ENCODE results near the gene ARSA.

The ARSA gene

DNA sequence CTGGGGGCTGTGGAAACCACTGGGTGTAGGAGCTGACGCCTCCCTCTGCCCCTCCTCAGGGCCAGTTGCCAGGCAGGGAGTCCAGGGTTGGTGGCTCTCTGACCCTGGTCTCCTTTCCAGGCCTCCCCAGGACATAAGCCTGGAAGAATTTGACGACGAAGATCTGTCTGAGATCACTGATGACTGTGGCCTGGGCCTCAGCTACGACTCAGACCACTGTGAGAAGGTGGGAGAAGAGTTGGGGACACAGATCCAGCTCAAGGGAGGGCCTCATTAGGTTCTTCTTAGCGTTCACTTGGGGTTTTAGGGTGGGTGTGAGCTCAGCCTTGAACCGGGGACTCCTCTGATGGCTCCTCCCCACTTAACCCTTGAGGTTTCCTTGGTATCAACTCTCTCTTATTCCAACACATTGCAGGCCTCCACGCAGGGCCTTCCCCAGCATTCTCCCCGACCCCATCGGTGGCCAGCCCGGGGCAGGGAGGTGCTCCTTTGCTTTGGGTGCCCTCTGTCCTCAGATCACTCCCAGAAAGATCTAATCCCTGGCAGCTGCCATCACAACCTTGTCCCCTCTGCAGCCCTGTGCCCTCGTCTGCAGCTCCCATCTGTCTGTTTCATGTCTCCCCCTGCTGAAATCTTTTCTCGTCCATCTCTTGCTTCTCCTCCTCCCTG is 26.1 kb downstream of the ARSA start:
- DNase-seq = no peak

DNA sequence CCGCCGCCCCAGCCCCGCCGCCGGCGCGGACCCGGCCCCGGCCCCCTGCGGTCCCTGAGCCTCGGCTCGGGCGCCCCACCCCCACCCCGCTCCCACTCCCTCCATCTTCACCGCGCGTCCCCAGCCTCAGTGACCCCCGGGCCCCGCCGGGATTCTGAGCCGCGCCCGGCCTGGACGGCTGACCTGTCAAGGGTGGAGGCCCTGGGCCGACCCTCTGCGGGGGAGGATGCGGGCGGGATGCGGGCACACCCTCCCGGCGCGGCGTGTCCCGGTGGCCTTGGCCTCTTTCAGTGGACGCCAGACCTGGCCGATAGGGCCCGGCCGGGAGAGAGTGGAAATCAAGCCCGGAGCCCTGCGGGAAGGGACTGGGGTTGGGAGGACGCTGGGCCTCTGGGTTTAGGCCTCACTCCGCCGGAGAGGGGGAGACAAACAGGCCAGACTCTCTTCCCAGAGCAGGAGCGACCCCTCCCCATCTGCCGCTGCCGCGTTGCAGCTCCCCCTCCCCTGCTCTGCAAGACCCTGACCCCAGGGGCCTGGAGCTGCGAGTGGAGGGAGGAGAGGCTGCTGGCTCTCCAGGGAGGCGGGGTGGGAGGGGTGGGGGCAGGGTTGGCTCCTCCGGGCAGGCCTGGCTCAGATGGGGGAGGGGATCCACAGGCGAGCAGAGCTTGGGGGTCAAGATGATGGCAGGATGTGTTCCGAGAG is 26.8 kb downstream of the ARSA start:
- no peak for DNase-seq

DNA sequence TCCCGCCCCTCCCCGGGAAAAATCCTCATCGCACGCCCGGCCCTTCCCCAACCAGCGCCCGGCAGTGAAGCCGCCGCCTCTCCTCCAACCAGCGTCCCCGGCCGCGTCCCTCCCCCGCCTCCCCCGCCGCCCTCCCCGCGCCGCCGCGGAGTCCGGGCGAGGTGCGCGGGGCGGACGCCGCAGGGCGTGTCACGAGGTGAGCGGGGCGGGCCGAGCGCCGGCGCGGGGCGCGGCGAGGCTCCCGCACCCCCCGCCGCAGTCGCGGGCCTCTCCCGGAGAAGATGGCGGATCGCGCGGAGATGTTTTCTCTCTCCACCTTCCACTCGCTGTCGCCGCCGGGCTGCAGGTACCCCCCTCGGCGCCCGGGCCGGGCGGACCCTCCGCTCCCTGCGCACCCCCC is 27.4 kb downstream of the ARSA start, which contains the start of gene MAPK8IP2:
Gene MAPK8IP2, plus strand, starts transcription at position 256 of the 400 bp plus-strand sequence. Its CDS starts 26 bp downstream, at position 282.
- peak; percentile 60 for DNase-seq

DNA sequence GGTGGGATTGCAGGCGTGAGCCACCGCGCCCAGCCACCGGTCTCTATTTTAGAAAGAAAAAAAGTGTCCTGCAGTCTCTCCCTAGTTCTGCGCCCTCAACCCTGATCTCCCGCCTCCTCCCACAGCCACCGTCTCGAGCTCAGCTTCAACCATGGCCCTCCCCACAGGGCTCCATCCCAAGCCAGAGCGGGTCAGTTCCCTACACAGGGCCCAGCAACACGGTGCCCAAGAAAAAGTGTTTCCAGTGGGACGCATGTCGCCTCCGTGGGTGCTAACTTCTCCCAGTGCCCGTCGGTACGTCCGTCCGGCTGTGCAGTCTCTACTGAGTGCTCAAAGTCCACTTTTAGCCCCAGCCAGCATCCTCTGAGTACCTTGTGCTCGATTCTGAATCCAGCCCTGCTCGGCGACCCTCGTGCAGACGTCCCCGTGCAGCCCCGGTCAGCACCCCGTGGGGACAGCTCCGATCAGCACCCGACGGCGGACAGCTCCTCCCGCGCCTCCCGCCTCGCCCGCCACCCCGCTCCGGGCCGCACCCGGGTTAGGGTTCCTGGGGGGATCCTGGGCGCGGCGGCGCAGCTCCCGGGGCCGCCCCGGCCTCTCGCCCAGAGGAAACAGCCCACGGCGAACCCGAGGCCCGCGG is 28.0 kb downstream of the ARSA start:
- DNase-seq = no peak

DNA sequence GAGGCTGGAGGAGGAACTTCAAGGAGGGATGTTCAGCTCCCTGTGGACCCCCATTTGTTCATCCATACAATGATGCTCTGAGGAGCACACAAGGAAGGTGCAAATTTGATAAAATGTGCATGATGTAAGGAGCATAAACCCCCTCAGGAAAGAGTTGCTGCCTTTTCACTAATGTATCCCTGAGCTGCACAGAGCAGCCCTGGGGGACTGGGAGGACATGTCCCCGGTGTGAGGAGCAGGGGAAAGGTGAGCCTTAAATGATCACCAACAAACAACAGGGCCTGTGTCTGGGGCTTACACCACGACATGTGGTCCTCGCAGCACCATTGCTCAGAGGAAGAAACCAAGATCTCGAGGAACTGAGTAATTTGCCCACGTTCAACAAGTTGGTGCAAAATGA is 30.9 kb downstream of the ARSA start:
- DNase-seq = no peak

DNA sequence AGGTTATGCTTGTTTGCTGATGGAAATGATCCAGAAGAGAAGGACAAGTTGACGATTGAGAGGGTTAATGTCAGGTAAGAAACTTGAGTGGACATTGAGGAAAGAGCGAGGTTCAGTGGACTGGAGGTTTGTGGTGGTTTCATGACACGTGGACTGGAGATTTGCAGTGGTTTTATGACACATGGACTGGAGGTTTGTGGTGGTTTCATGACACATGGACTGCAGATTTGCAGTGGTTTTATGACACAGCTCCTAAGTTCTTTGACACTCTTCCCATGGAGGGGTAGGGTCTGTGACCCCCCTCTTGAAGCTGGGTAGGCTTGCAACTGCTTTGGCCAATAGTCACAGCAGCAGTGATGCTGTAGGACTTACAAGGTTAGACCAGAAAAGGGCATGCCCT is 32.8 kb downstream of the ARSA start:
- no peak for DNase-seq

DNA sequence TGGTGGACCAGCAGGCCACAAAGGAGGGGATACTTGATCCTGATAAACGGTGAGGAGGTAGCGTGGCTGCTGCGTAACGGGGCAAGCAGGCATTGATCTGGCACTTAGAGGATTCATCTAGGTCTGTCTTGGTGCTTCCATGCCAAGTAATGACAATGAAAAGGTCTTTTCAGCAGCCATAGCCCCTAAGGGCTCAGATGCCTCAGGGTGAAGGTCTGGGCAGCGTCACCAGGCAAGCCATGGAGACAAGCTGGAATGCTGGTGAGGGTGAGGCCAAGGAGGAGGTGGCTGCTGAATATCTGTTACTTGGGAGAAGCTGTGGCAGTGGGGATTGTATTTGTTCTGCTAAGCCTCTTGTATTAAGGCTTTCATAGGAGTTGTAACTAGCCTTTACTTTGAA is 40.5 kb downstream of the ARSA start:
- DNase-seq = no peak

DNA sequence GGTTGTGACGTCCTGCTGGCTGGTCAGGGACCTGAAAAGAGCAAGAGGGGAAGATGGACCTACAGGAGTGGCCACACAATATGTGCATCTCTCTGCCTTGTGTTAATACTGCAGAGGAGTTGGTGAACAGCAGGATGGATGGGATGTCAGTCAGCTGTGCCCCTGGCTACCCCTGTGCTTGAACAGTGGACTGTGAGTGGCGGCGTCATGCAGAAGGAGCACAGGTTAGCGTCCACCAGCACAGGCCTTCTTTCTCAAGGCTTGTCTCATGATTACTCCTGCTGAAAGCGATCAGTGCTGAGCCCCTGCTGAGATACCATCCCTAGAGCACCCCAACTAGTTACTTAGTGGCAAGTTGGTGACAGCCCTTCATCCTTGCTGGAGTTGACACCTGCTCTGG is 41.5 kb downstream of the ARSA start:
- DNase-seq = no peak

DNA sequence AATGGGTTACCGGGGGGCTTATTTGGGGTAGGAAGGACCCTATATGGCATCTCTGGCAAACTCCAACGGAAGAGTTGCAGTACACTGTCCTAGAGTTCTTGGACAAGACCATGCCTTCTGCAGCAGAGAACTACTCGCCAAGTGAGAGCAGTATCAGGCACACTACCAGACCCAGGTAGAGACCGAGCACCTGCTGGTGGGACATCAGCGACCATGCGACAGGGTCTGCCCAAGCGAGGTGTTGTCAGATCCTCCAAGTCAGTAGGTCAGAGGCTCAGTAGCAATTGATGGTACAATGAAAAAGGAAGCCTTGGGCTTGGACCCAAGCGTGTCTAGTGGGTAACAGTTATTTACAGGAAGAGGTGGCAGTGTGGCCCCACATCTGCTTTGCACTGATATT is 42.2 kb downstream of the ARSA start:
- no peak for DNase-seq

DNA sequence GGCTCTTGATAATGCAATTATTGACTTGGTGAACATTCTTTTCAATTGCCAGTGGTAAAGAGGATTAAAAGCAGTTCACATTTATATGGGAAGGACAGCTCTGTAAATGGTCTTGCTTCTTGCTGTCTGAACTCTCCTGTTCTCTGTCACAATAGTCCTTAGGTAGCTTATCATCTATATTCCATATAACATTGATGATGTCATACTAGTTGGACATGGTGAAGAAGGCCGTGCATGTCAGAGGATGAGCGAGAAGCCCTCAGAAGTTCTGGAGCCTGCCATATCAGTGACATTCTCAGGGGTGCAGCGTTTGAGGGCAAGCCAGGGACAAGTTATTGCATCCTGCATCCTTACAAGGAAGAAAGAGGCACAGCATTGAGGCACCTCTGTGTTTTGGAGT is 42.7 kb downstream of the ARSA start:
- DNase-seq = no peak

DNA sequence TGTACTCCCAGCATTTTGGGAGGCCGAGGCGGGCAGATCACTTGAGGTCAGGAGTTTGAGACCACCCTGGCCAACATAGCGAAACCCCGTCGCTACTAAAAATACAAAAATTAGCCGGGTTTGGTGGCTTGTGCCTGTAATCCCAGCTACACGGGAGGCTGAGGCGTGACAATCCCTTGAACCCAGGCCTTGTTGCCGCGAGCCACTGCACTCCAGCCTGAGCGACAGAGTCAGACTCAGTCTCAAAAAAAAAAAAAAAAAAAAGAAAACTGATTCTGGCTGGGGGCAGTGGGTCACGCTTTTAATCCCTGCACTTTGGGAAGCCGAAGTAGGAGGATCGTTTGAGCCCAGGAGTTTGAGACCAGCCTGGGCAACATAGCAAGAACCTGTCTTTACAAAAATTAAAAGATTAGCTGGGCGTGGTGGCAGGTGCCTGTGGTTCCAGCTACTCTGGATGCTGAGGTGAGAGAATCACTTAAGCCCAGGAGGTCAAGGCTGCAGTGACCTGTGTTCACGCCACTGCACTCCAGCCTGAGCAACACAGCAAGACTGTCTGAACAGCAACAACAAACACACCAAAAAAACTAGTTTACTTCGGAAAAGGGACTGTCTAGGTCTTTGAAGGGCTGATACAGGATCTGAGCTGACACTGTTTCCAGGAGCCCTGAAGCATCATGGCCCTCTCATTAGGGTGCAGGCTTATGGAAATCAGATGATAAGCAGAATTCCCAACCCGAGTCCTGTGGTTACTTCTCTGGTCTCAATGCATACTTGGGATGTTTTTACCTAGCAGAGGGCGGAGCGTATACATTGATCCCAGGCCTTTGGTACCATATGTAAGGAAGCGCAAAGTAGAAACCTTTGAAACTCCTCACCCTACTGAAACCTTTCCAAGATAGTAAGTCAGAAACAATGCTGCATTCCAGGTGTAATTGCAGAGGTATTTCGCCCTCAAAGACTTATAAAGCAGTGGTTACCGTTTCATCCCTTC is 43.6 kb downstream of the ARSA start:
- no peak for DNase-seq

DNA sequence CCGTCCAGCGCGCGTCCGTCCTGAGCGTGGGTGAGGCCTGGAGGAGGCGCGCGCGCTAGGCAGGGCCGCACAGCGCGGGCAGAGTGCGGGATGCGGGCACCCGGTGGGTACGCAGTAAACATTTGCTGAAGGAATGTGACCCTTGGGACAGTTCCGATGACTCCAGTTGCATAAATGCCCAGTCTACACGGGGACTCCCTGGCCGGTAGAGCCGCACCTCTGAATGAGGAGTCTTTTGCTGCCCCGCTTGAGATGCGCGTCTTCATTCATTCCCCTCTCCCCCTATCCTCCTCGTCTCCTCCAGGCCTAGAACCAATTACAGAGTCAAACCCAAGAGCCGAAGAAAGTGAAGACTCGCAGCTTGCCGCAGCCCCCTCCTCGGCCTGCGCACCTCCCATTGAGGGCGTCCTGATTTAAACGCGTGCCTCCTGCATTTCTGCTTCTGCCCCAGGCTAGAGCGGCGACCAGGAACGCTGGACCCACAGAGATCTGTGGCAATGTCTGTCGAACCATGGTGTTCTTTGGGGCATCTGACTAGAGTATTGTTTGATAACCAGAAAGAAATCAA is 44.6 kb downstream of the ARSA start:
- DNase-seq = no peak

DNA sequence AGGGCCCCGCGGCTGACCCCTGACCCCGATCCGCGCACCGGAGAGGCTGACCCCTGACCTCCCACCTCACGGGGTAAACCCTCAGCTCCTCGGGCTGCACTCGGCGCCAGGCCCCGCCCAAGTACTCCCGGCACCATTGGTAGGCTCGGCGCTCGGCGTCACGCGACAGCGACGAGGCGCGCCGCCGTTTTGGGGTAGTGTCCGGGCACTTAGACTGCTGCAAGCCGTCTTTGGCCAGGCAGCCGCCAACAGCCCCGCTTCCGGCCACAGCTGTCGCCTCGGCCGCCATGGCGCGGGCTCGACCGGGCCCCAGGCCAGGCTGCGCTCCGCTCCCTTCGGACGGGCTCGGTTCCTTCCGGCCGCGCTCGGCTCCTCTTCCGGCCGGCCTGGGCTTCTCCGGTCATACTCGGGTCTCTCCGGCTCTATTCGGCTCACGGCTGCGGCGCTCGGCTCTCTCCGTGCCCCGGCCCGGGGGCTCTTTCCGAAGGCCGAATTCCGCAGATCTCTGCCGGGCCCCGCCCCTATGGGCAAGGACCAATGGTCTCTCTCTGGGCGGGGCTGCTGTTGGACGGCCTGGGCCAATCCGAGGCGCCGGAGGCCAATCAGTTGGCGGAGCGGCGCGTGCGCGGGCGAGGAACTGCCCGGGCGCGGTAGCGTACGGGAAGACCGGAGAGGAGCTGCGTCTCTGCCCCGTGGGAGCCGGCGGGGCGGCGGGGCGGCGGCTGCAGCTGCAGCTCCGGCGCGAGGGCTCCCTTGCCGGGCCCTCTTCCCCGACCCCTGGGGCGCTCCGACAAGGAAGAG is 45.3 kb downstream of the ARSA start, which contains the start of gene CHKB:
Gene CHKB, minus strand, starts transcription at position 357 of the 801 bp plus-strand sequence. Its CDS starts 68 bp downstream, at position 289.
- peak; percentile 95 for DNase-seq

DNA sequence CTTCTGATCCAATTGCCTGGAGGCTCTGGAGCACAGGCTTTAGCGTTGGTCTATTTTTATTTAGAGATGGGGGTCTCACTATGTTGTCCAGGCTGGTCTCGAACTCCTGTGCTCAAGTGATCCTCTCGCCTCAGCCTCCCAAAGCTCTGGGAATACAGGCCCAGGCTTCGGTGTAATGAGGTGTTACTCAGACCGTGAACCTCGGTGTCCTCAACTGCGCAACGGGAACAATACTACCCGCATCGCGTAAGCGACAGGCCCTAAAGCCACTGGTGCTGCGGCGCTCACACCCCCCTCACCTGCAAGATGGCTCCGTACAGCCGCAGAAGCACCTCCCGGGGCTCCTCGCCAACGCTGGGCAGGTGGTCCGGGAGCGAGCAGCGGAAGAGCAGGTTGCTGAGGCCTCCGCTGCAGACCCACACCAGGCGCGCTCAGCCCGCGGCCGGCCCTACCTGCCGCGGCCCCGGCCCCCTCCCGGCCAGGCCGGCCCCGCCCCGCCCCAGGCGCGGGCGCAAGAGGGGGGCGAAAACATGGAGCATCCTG is 45.9 kb downstream of the ARSA start:
- peak; percentile 34 for DNase-seq

DNA sequence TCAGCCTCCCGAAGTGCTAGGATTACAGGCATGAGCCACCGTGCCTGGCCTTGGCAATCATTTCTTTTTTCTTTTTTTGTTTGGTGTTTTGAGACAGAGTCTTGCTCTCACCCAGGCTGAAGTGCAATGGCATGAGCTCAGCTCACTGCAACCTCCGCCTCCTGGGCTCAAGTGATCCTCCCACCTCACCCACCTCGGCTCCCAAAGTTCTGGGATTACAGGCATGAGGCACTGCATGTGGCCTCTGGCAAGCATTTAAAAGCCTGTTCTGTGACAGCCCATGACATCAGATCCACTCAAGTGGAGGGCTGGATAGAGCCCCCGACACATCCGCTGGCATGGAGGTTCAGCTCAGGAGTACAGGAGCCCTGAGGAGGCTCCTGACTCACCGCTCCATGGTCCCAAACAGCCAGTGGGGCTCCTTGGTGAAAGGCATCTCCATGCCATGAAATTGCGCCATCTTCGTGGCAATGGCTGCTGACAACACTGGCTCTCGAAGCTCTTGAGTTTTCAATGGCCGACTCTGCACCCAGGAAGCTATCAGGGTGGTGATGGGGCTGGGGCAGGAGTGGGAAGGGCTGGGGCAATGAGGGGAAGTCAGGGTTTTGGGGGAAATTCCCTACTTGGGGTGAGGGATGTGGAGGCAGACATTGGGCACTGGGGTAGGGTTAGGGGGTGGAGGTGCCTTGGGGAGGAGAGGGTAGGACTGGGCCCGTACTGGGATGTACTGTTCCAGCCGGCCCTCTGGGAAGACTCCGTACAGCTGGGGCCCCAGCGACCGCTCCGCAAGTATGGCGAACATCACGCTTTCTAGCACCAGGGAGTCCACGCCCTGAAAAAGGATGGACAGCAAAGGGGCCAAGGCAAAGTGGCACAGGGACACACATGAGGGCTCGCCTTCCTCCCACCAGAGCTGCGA is 46.7 kb downstream of the ARSA start:
- no peak for DNase-seq

DNA sequence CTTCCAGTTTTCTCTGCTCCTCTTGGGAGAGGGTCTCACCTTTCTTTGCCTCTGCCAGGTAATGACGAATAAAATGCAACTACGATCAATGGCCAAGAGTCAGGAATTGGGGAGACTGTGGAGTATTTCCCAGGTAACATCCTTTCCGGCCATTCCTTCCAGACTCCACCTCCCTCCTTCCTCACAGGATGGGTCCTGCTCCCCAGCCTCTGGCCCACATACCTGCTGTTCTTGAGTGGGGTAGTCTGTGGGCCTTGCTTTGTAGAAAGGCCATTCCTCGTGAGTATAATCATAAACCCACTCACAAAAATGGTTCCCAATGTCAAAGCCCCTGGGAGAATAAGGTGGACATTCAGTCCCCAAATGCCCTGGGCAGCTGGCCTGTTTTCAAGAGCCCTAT is 48.2 kb downstream of the ARSA start:
- no peak for DNase-seq

DNA sequence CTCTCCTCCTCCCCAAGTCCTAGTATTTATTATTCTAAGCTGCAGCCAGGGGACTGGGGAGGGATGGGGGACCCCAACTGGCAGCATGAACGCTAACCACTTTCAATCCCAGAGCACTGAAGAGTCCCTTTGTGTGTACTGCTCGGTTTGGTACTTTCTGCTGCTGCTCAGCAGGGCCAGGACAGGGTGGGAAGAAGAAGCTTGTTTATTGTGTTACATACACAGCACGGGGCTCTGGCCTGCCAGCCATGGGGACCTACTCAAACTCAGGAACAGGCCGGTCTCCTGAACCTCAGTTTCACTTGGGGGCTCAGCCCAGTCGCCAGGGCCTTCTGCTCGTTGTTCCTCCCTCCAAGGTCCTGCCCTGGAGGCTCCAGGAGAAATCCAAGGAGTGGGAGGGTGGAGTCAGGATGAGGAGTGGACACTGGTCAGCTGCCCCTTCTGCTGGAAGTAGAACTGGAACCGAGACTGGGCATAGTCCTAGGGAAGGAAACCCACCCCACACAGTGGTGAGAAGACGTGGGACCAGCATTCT is 49.1 kb downstream of the ARSA start:
- DNase-seq = no peak

DNA sequence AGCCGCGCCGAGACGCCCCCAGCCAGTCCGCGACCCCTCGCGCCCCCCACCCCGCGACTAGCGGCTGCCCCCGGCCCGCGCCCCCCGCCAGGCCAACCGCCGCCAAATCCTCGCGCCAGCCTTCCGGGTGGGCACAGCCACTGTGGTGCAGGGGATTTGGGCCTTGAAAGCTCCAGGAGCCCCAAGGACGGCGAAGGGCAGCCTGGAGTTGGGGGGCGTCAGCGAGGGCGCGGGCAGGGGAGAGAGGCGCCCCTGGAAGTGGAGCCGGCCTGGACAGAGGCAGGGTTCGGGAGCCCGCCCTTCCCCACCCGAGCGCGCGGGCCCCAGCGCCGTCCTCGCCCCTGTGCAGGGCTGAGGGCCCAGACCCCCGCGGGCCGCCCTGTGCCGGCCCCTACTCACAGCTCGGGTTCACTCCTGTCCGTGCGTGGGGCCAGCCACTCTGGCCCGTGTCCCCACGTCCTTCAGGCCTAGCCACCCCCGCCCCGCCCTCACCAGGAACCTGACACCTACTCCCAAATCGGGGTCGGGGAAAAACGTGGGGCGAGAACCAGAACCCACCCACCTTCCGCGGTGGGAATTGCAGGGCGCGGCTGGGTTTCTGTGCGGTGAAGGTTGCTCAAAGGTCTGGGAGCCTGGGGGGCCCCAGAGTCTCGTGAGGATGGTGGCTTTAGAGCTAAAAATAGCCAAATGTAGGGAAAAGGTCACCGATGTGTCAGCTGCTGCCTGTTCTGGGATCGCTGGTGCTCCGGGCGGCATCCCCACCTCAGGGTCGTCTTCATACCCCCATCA is 49.8 kb downstream of the ARSA start, which contains the start of gene CPT1B:
Gene CPT1B, minus strand, starts transcription at position 441 of the 789 bp plus-strand sequence. CDS start 512 bp downstream, outside the sequence.
- DNase-seq = no peak

DNA sequence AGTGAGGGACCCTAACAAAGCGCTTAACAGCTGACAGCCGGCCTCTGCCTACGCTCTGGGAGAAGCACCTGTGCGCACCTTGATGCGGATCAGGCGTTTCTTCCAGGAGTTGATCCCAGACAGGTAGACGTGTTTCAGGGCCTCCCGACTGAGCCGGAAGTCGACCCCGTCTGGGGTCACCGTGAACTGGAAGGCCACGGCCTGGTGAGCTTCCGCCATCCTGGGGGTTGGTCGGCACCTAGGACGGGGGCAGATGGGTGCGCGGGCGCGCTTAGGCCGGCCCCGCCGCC is 50.3 kb downstream of the ARSA start:
- DNase-seq = no peak
